HepG2 (cell line): ENCODE measurements around the gene GLIS1. TPM values are rescaled to one million over a fixed set of nuclear protein-coding genes. Genes with fewer than 3 reads are reported as not detected.

Experiments used
- ATAC-seq: fragments of 200-7000 bp; cut with Tn5 transposase; 3 replicates; pipeline ENCODE4 v1.9.1; 2020; ENCODE audit warnings: mild to moderate bottlenecking, moderate library complexity
- BruUV-seq: library from RNA; stranded (reverse); fragments of 400-500 nt; replicated peaks from 2 replicates; lab custom pipeline; 2021; lab: Mats Ljungman, UMichigan
- CTCF ChIA-PET: fragments of 300-600 bp; formaldehyde crosslinking; extraction: SDS; loops from one replicate; lab custom pipeline; 2021; ENCODE audit warnings: low total read pairs, inconsistent platforms, low intra/inter-chr PET ratio; lab: Yijun Ruan, JAX
- POLR2A ChIA-PET: fragments of 350-600 bp; sonication (Branson Sonifier 250); formaldehyde crosslinking; loops from one replicate; lab custom pipeline; 2020; ENCODE audit warnings: antibody characterized with exemption, inconsistent platforms; lab: Yijun Ruan, JAX
- DNase-seq: peaks from one replicate; pipeline ENCODE4 v3.0.0-alpha.2; 2015; ENCODE audit warnings: low spot score
- FAIRE-seq: peaks from 3 replicates; lab custom pipeline; 2011; peaks lifted over from hg19 to GRCh38; lab: Jason Lieb, UNC
- H2AFZ ChIP-seq: one replicate; pipeline ENCODE4 v1.6.1; 2011; ENCODE audit warnings: low read length, inconsistent platforms
- H3K27ac ChIP-seq: fragments of 300-600 bp; 3 replicates; pipeline ENCODE4 v1.8.0; 2011; ENCODE audit warnings: mixed run types, mild to moderate bottlenecking, mixed read lengths, low read length, inconsistent platforms; ENCODE audit not compliant: insufficient read depth; ENCODE audit errors: extremely low read length
- H3K27me3 ChIP-seq, 2 experiments: fragments of 200-600 bp in 1 of 2; 2 replicates in 1 of 2; 3 replicates in 1 of 2; pipeline versions ENCODE4 v1.6.0 to v1.8.0; 2011; ENCODE audit warnings: low read length in 2 of 2, mild to moderate bottlenecking in 2 of 2, moderate library complexity in 2 of 2, inconsistent platforms in 1 of 2; ENCODE audit not compliant: insufficient read depth in 2 of 2, control insufficient read depth in 1 of 2
- H3K36me3 ChIP-seq, 2 experiments: fragments of 200-600 bp in 1 of 2; replicated peaks in 1 of 2; 2 replicates in 1 of 2; 3 replicates in 1 of 2; pipeline versions ENCODE4 v1.5.1 to v1.8.0; 2011; ENCODE audit warnings: low read length in 2 of 2, inconsistent platforms in 1 of 2; ENCODE audit not compliant: insufficient read depth in 2 of 2, control insufficient read depth in 1 of 2
- H3K4me1 ChIP-seq: 2 replicates; pipeline ENCODE4 v1.5.1; 2012; ENCODE audit warnings: low read length, inconsistent platforms; ENCODE audit not compliant: insufficient read depth
- H3K4me2 ChIP-seq: 2 replicates; pipeline ENCODE4 v1.6.0; 2011; ENCODE audit warnings: low read depth, low read length, inconsistent platforms
- H3K4me3 ChIP-seq, 3 experiments: fragments of 200-600 bp in 1 of 3; sonication (generic), shearing (Covaris generic) in 1 of 3; replicated peaks in 1 of 3; 2 replicates each; pipeline ENCODE4 v1.5.1; 2011 to 2016; ENCODE audit warnings: low read length in 3 of 3, inconsistent platforms in 2 of 3, low read depth in 2 of 3, mild to moderate bottlenecking in 2 of 3, control low read depth in 1 of 3, mixed read lengths in 1 of 3; ENCODE audit not compliant: insufficient read depth in 1 of 3
- H3K79me2 ChIP-seq: one replicate; pipeline ENCODE4 v1.6.1; 2011; ENCODE audit warnings: low read length, inconsistent platforms; ENCODE audit not compliant: insufficient read depth
- H3K9ac ChIP-seq: 2 replicates; pipeline ENCODE4 v1.6.0; 2011; ENCODE audit warnings: mild to moderate bottlenecking, low read depth, low read length, inconsistent platforms; ENCODE audit not compliant: insufficient read depth
- H3K9me3 ChIP-seq: 2 replicates; pipeline ENCODE4 v1.5.1; 2012; ENCODE audit warnings: mild to moderate bottlenecking, low read length
- H4K20me1 ChIP-seq: 2 replicates; pipeline ENCODE4 v1.6.0; 2011; ENCODE audit warnings: inconsistent platforms, mild to moderate bottlenecking, low read length, moderate library complexity; ENCODE audit not compliant: insufficient read depth
- CREM ChIP-seq, 2 experiments: sonication (generic) in 1 of 2; formaldehyde crosslinking in 1 of 2; IDR thresholded peaks; 2 replicates each; pipeline versions ENCODE4 v1.4.0 to v1.6.1; 2016 to 2020; ENCODE audit warnings: antibody characterized with exemption in 1 of 2, mild to moderate bottlenecking in 1 of 2, missing genetic modification reagents in 1 of 2
- ELF1 ChIP-seq: sonication (generic); formaldehyde crosslinking; IDR thresholded peaks from 2 replicates; pipeline ENCODE4 v1.4.0; 2020; ENCODE audit warnings: missing genetic modification reagents
- RERE ChIP-seq: IDR thresholded peaks from 2 replicates; pipeline ENCODE4 v1.6.1; 2016; ENCODE audit warnings: low read depth, missing genetic modification reagents, missing compliant biosample characterization
- SIN3A ChIP-seq: IDR thresholded peaks from 2 replicates; pipeline ENCODE4 v1.6.1; 2011; ENCODE audit warnings: low read depth, mild to moderate bottlenecking, control low read depth, low read length, borderline replicate concordance
- SRY ChIP-seq: sonication (generic); formaldehyde crosslinking; IDR thresholded peaks from 2 replicates; pipeline ENCODE4 v1.8.0; 2022; ENCODE audit warnings: mild to moderate bottlenecking, missing genetic modification reagents
- TBX2 ChIP-seq: sonication (generic); formaldehyde crosslinking; IDR thresholded peaks from 2 replicates; pipeline ENCODE4 v1.5.0; 2020; ENCODE audit warnings: missing genetic modification reagents, mild to moderate bottlenecking, borderline replicate concordance
- ZBTB8A ChIP-seq: sonication (generic); formaldehyde crosslinking; IDR thresholded peaks from 2 replicates; pipeline ENCODE4 v1.4.0; 2020; ENCODE audit warnings: mild to moderate bottlenecking, low read depth, missing genetic modification reagents, borderline replicate concordance
- ZFP1 ChIP-seq: IDR thresholded peaks from 2 replicates; pipeline ENCODE4 v1.6.1; 2016
- ZFP41 ChIP-seq: sonication (generic); formaldehyde crosslinking; IDR thresholded peaks from 2 replicates; pipeline ENCODE4 v1.4.0; 2020; ENCODE audit warnings: mild to moderate bottlenecking, missing genetic modification reagents, borderline replicate concordance
- WGBS: methylation state at CpG from one replicate; pipeline ENCODE4 v1.1.6; 2017; ENCODE audit warnings: low lambda C conversion rate; 5-methylcytosine and 5-hydroxymethylcytosine counted together
- in situ Hi-C: cut with HindIII; loops from 2 replicates; pipeline ENCODE4 v1.10.0; 2017; ENCODE audit warnings: low pct_unique_long_range_greater_than_20kb; ENCODE audit not compliant: extremely low pct_ligation_motif_present
- intact Hi-C: fragments of 100-400 bp; cut with micrococcal nuclease; formaldehyde crosslinking; loops from one replicate; pipeline ENCODE4 v1.10.0; 2022; ENCODE audit not compliant: unreplicated experiment
- polyA plus RNA-seq, 8 experiments: library from polyadenylated mRNA; depleted of rRNA in 3 of 8; stranded (reverse) in 7 of 8; unstranded in 1 of 8; fragments of >200 nt; fragmentation: Illumina TruSeq in 4 of 8; extraction: Trizol in 4 of 8; gene quantifications; 2 replicates each; pipeline versions ENCODE4 v1.2.1 to v1.2.3, GENCODE V29; 2011 to 2016; ENCODE audit warnings: low read depth in 4 of 8, missing spikeins in 1 of 8, mixed read lengths in 1 of 8; ENCODE audit not compliant: insufficient read depth in 1 of 8
- total RNA-seq, 5 experiments: library from RNA; depleted of rRNA; stranded (reverse); fragments of >200 nt; fragmentation: Illumina TruSeq; extraction: Trizol; gene quantifications; 2 replicates each; pipeline ENCODE4 v1.2.3, GENCODE V29; 2016; ENCODE audit warnings: low read depth in 1 of 5

Gene GLIS1
- total and polyA plus RNA-seq, 2 of the 13 experiments (the other 11 are each of a cell fraction or from before 2014, with no cell fraction given) = 0.03 TPM; not detected in 1

GRCh38 chr1:53705446-53706096, 33.4 kb downstream of the GLIS1 start:
- in situ Hi-C loops = no loop called here
- H2AFZ ChIP-seq = no peak overlapping the region
- no peak overlapping the region for H3K4me3 ChIP-seq
- no TSS peak for BruUV-seq
- H3K36me3 ChIP-seq = no peaks in the 10 kb centered on the region
- no peaks in the 10 kb centered on the region for H3K9me3 ChIP-seq
- CTCF ChIA-PET = no interaction called here
- TF ChIP-seq ELF1 (CRISPR knock-in tag) (no peak), CREM (IDR thresholded peaks at IDR 0.05) (no peak), CREM (CRISPR knock-in tag; IDR thresholded peaks at IDR 0.05) (no peak), ZBTB8A (CRISPR knock-in tag) (no peak), TBX2 (CRISPR knock-in tag) (no peak), ZFP41 (CRISPR knock-in tag) (no peak), RERE (CRISPR knock-in tag) (no peak), SRY (CRISPR knock-in tag) (no peak), ZFP1 (CRISPR knock-in tag) (no peak), SIN3A (no peak)
- TF ChIP-seq, all 625 proteins: peak for 0
- Histone ChIP-seq H3K4me1 (no peaks in the 10 kb centered on the region), H3K79me2 (no peaks in the 10 kb centered on the region), H3K4me2 (no peak overlapping the region), H3K27ac (no peak overlapping the region), H4K20me1 (no peaks in the 10 kb centered on the region), H3K9ac (no peak overlapping the region), H3K27me3 (peaks cover 0 to 30% of the 10 kb centered on the region in 2 experiments; a peak in 2 of 5 replicates)
- WGBS = 5% methylated on average over 7 of the region's 7 CpGs
- intact Hi-C loops = no loop called here
- ATAC-seq (no peak), DNase-seq (no peak), FAIRE-seq (no peak)
- POLR2A ChIA-PET = no interaction called here
